Retina (tissue), 1 donor: ENCODE data around the gene AGAP2.
"Not testable (repeated sequence)": the region's sequence is repeated elsewhere in the genome, so short reads cannot be mapped to it uniquely, and the experiment has no call there.

Experiments used
- DNase-seq: peaks from one replicate; pipeline ENCODE4 v3.0.0-alpha.2; 2016

The AGAP2 gene

GRCh38 chr12:57738661-57739237, at the start of gene AGAP2:
Gene AGAP2 (minus strand): TSS chr12:57738742. CDS start chr12:57738246, 496 bp downstream.
- DNase-seq = peak; percentile 72

GRCh38 chr12:57783861-57784260, 45.3 kb upstream of the AGAP2 start:
- no peak for DNase-seq

GRCh38 chr12:57783466-57783801, 44.9 kb upstream of the AGAP2 start:
- DNase-seq = no peak

DNA sequence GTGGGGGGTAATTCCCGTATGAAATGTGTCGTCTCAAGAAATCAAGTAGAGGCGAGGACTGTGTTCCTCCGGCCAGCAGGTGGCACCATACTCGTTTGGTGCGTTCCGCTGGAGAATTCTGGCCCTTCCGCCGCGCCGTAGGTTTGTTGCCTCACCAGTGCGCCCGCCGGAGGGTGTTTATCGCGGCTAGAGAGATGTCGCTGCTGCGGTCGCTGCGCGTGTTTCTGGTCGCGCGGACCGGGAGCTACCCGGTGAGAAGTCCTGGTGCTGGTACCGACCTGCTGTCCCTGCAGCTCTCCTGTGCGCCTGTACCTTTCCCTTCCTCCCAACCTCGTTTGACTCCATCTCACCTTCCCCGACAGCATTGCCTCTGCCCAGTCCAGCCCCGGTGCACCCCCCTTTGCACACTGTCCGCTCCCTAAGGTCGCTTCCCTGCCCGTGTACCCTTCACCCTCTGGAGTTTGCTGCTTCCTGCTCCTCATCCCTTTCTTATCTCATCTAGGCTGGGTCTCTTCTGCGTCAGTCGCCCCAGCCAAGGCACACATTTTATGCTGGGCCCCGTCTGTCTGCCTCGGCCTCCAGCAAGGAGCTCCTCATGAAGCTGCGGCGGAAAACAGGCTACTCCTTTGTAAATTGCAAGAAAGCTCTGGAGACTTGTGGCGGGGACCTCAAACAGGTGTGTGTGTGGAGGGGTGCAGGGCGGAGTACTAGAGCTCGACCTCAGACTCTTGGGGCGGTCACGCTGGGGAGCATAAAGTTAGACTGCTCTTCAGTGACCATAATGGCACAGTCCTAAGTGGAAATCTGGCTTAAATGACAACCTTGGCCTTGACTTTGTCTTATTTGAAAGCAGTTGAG, 44.3 kb upstream of the AGAP2 start, which contains the start of gene TSFM:
TSFM (plus strand) TSS at position 180 of the 858 bp plus-strand sequence; CDS start at position 195, 15 bp downstream.
- DNase-seq = peak; percentile 96

- DNase-seq = no peak
Observed at GRCh38 chr12:57782243-57782607, 43.7 kb upstream of the AGAP2 start.

- DNase-seq = no peak
Observed at GRCh38 chr12:57781801-57782200, 43.3 kb upstream of the AGAP2 start.

DNA sequence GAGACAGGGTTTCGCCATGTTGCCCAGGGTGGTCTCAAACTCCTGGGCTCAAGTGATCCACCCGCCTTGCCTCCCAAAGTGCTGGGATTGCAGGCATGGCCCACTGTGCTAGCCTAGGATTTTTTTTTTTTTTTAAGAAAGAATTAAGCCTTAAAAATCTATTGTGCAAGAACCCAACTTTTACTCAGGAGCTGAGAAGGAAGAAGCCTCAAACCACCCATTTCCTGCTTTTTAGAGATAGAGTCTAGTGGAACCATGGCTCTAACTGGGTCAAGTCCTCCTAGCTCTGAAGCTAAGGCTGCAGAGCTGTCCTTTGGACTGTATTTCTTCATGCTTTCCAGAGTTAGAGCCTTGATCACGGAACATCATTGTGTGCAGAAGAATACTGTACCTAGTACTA, 42.7 kb upstream of the AGAP2 start:
- DNase-seq = no peak

- no peak for DNase-seq
Observed at GRCh38 chr12:57780284-57780897, 41.8 kb upstream of the AGAP2 start.

- no peak for DNase-seq
Observed at GRCh38 chr12:57779736-57780135, 41.2 kb upstream of the AGAP2 start.

DNA sequence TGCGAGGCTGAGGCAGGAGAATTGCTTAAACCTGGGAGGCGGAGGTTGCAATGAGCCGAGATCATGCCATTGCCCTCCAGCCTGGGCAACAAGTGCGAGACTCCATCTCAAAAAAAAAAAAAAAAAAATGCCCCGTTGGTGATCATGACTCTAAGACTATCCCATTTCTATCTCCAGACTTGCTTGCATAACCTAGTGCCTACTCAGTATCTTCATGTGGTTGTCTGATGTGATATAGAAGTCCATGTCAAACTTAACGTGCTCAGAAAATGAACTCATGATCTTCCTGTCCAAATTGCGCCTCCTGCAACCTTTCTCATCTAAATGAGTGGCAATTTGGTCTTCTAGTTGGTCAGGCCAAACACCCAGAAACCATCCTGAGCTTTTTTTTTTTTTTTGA, 39.4 kb upstream of the AGAP2 start:
- DNase-seq = no peak

DNA sequence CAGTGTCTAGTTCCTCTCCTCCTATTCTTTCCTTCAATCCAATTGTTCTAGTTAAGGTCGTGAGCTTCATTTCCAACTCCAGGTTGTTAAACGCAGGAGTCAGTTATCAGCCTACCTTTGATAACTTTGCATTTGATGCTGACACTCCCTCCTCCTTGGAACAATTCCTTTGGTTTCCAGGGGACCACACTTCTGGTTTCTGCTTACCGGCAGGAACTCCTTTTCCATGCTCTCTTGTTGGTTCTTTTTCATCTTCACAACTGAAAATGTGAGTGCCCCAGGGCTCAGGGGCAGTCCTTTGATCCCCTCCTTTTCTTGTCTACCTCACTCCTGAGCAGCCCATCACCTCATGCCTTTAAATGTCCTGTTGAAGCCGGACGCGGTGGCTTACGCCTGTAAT, 38.8 kb upstream of the AGAP2 start:
- DNase-seq = no peak

GRCh38 chr12:57776247-57776587, 37.7 kb upstream of the AGAP2 start:
- no peak for DNase-seq

DNA sequence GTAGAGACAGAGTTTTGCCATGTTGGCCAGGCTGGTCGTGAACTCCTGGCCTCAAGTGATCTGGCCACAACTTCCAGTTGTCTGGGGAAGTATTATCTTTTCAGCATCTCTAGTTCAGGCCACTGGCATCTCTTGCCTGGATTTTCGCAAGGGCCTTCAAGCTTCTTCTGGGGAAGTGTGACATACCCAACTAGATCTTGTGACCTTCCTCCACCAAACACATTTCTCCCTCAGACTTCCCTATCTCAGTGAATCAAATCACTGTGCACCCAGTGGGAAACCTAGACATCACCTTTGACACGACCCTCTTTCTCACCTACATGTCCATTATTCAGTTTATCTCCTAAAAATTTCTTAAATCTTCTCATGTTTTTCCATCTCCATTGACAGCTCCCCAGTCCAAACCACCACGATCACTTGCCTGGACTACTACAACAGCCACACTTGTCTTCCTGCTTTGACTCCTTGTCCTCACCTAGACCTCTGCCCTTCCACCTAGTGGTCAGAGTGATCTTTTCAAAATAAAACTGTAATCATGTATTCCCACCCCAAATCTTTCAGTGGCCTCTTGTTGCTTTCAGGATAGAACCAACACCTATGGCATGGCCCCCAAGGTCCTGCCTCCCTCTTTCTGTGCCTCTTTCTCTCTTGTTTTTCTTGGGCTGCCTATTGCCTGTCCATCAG, 37.2 kb upstream of the AGAP2 start:
- DNase-seq = no peak

- DNase-seq = no peak
Observed at GRCh38 chr12:57775044-57775443, 36.5 kb upstream of the AGAP2 start.

GRCh38 chr12:57774634-57775033, 36.1 kb upstream of the AGAP2 start:
- DNase-seq = not testable (repeated sequence)

DNA sequence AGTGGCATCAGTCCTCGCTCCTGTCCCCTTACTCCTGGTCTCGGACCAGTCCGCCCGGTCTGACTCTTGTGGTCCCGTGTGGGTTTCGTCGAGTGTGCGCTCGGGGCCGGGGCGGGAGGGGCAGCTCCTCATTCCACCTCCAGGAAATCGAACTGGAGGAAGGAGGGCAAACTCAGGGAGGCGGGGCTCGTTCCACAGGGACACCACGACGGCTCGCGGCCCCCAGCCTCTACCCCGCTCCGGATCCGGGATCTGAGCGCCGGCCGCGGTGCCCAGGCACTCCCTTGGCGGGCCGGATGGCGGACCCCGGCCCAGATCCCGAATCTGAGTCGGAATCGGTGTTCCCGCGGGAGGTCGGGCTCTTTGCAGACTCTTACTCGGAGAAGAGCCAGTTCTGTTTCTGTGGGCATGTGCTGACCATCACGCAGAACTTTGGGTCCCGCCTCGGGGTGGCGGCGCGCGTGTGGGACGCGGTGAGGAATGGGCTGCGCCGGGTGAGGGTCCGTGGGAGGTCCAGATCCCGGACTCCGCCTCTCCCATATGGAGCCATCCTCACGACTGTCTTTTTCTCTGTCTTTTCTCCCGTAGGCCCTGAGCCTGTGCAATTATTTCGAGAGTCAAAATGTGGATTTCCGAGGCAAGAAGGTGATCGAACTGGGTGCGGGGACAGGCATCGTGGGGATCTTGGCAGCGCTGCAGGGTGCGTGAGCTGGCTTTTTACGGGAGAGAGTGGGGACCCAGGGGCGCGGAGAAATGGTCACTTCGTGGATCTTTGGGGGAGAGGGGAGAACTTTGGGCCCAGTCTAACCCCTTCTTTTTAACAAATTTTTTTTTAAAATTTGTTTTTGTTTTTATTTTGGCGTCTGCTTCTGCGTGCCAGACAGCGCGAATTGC, 34.1 kb upstream of the AGAP2 start, which contains the start of gene EEF1AKMT3:
EEF1AKMT3 (plus strand) TSS at position 186 of the 894 bp plus-strand sequence; CDS start at position 297, 111 bp downstream.
- DNase-seq = no peak

DNA sequence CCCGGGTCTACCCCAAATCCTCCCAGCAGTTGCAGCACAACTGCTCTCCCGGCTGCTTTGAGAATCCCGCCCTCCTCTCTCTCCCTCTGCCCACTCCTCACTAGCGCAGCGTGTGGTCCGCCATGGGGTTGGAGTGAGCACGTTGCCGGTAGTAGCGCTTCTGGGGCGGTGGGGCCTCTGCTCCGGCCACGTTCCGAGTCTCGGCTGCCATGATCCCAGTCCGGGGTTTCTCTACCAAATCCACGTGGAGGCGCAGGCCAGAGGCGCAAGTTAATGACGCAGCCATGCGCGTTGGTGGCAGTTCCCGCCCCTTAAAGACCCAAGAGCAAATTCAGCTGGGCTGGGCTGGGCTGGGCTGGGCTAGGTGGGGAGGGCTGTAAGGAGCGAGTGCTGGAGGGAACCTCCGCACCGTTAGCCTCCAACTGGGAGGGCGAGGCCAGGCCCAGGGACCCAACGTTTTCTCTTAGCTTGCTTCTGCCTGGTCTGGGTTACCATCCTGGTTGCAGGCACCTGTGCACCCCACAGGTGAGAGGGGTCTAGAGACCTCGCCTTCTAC, 33.4 kb upstream of the AGAP2 start, which contains the start of gene METTL1:
METTL1 (minus strand) TSS at position 233 of the 556 bp plus-strand sequence; CDS start at position 211, 22 bp downstream.
- peak; percentile 96 for DNase-seq

DNA sequence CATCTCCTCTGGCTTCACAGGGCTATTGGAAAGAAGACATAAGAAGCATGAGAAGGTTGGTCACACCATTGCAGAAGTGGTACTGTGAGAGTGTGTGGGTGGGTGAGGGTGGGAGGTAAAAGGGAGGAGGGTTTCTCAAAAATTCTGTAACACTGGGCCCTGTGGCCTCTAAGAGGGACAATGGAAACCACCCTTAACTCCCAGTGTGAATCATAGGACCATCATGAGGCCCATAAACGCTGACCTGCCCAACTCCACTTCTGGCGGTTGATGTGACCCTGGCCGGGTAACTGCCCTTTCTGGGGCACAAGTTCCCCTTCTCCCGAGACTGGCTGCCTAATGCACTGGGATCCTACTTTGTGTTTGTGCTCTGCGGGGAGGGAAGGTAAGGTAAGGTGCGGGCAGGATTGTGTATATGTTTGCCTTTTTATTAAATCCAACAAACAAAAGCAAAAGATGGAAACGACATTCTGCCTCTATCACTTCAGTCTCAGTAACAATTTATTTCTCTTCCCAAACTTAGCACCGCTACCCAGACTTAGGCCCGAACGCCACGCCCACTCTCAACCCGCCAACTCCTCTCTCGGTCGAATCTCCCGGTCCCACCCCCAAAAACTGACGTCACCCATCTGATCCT, 32.8 kb upstream of the AGAP2 start:
- DNase-seq = no peak

DNA sequence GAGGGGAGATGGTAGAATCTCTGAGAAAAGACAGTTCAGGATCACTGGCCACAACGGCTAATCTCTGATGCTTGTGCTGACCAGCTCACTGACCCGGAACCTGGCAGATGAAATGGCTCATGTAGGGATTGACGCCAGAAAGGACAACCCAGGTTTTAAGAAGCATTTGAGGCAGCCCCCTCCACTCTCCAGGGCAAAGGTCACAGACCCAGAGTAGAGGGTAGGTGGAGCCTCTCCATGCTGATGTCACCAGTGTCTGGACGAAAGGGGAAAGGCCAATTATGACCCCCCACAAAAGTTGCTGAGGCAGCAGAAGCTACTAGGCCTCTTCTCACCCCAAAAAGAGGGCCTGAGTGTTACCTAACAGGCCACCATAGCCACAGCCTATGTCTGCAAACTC, 32.2 kb upstream of the AGAP2 start:
- DNase-seq = no peak

GRCh38 chr12:57769594-57769993, 31.1 kb upstream of the AGAP2 start:
- no peak for DNase-seq

DNA sequence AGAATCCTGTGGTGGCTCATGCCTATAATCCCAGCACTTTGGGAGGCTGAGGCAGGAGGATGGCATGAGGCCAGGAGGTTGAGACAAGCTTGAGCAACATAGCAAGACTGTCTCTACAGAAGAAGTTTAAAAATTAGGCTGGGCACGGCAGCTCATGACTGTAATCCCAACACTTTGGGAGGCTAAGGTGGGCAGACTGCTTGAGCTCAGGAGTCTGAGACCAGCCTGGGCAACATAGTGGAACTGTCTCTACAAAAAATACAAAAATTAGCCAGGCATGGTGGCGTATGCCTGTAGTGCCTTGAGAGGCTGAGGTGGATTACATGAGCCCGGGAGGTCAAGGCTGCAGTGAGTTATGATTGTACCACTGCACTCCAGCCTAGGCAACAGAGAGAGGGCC, 29.3 kb upstream of the AGAP2 start:
- DNase-seq = no peak
